Measurements from ENCODE around the gene MARCHF2. TPM values are rescaled to one million over a fixed set of nuclear protein-coding genes. Genes with fewer than 3 reads are reported as not detected.

MARCHF2 gene
- total RNA-seq, 2 donors from 2014 or later, result 165 to 294 TPM

- no peaks in the 10 kb centered on the region for H3K9me3 ChIP-seq
- TF ChIP-seq, protein P1, sequence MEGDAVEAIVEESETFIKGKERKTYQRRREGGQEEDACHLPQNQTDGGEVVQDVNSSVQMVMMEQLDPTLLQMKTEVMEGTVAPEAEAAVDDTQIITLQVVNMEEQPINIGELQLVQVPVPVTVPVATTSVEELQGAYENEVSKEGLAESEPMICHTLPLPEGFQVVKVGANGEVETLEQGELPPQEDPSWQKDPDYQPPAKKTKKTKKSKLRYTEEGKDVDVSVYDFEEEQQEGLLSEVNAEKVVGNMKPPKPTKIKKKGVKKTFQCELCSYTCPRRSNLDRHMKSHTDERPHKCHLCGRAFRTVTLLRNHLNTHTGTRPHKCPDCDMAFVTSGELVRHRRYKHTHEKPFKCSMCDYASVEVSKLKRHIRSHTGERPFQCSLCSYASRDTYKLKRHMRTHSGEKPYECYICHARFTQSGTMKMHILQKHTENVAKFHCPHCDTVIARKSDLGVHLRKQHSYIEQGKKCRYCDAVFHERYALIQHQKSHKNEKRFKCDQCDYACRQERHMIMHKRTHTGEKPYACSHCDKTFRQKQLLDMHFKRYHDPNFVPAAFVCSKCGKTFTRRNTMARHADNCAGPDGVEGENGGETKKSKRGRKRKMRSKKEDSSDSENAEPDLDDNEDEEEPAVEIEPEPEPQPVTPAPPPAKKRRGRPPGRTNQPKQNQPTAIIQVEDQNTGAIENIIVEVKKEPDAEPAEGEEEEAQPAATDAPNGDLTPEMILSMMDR (IDR thresholded peaks at IDR 0.05), result no peak
- ATAC-seq (ENCODE audit: insufficient number of reproducible peaks, low FRiP score, low read depth) (no peak), DNase-seq (ENCODE audit: low spot score) (no peak)
- peaks cover 33 to 62% of the 10 kb centered on the region in 2 donors for H3K4me1 ChIP-seq (ENCODE audit: control insufficient read depth in 1 of 2, low read depth in 2 of 2)
- H3K27me3 ChIP-seq (replicated peaks; ENCODE audit: insufficient read depth), result no peaks in the 10 kb centered on the region
- H3K4me3 ChIP-seq, result peak overlapping the region; percentile 91
- H3K36me3 ChIP-seq, result no peaks in the 10 kb centered on the region
- peak overlapping the region; percentile 100 for H3K27ac ChIP-seq
These were observed 21.7 kb upstream of the MARCHF2 start for GRCh38 chr19:8391198-8392016.

GRCh38 chr19:8392017-8392591 lies 21.0 kb upstream of the MARCHF2 start:
- Histone ChIP-seq H3K9me3 (no peaks in the 10 kb centered on the region), H3K4me1 (ENCODE audit: control insufficient read depth in 1 of 2, low read depth in 2 of 2) (peaks cover 33 to 66% of the 10 kb centered on the region in 2 donors), H3K27me3 (replicated peaks; ENCODE audit: insufficient read depth) (no peaks in the 10 kb centered on the region), H3K4me3 (peak overlapping the region; percentile 91), H3K27ac (peak overlapping the region; percentile 100), H3K36me3 (no peaks in the 10 kb centered on the region)
- ATAC-seq (ENCODE audit: insufficient number of reproducible peaks, low FRiP score, low read depth) (no peak), DNase-seq (ENCODE audit: low spot score) (no peak)
- TF ChIP-seq, protein P1 (IDR thresholded peaks at IDR 0.05), result no peak

DNA sequence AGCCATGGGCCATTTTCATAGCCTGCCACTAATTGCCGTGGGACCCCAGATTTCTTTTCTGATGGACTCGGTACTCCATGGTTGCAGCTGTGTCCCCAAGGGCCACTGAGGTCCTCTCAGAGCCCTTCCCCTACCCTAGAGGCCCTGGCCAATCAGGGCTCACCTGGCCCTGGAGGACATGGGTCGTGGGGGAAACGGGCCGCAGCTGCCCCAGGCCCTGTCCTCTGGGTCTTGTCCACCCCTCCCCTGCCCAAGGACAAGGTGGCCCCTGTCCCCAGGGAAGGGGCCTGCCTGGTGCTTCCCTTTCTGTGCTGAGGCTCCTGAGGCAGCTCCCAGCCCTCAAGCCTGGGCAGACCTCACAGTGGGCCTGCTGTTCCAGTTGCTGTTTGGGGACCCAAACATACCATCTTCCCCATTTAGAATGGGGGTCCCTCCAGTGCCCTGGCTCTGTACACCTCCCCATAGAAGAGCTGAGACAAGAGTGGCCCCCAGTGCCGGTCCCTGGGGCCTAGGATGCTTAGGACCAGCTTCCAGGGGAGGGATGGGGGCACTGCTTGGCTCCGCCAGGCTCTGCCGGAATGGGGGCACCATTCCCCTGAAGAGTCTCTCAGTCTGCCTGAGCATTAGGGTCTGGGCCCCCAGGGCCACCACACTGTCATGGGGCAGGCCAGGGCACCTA lies 19.8 kb upstream of the MARCHF2 start:
- no peaks in the 10 kb centered on the region for H3K27me3 ChIP-seq (replicated peaks; ENCODE audit: insufficient read depth)
- H3K27ac ChIP-seq, result peak overlapping the region; percentile 42 to 100
- no peaks in the 10 kb centered on the region for H3K9me3 ChIP-seq
- no peaks in the 10 kb centered on the region for H3K36me3 ChIP-seq
- DNase-seq (ENCODE audit: low spot score) (no peak), ATAC-seq (ENCODE audit: insufficient number of reproducible peaks, low FRiP score, low read depth) (no peak)
- H3K4me3 ChIP-seq, result no peak overlapping the region
- TF ChIP-seq, protein P1 (IDR thresholded peaks at IDR 0.05), result no peak
- H3K4me1 ChIP-seq (ENCODE audit: control insufficient read depth in 1 of 2, low read depth in 2 of 2), result peaks cover 33 to 75% of the 10 kb centered on the region in 2 donors

DNA sequence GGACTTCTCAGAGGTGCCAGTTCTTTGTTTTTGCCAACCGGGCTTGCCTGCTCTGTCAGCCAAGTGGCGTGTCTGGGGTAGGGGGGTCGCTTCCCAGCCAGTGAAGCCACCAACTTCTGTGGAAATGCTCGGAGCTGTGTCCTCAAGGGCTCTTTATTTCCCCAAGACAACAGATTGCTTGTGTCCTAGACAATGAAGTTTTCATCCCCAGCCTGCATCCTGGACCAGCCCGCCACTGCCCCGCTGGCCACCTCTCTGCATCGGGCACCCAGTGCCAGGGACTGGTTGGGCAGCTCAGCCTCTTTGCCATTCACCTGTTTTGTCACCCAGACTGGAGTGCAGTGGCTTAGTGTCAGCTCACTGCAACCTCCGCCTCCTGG lies 19.2 kb upstream of the MARCHF2 start:
- H3K4me3 ChIP-seq, result no peak overlapping the region
- H3K27me3 ChIP-seq (replicated peaks; ENCODE audit: insufficient read depth), result no peaks in the 10 kb centered on the region
- H3K4me1 ChIP-seq (ENCODE audit: control insufficient read depth in 1 of 2, low read depth in 2 of 2), result peaks cover 33 to 73% of the 10 kb centered on the region in 2 donors
- peak overlapping the region; percentile 42 to 100 for H3K27ac ChIP-seq
- no peak for DNase-seq (ENCODE audit: low spot score)
- TF ChIP-seq, protein P1 (IDR thresholded peaks at IDR 0.05), result no peak
- no peak for ATAC-seq (ENCODE audit: insufficient number of reproducible peaks, low FRiP score, low read depth)
- no peaks in the 10 kb centered on the region for H3K9me3 ChIP-seq
- H3K36me3 ChIP-seq, result no peaks in the 10 kb centered on the region

DNA sequence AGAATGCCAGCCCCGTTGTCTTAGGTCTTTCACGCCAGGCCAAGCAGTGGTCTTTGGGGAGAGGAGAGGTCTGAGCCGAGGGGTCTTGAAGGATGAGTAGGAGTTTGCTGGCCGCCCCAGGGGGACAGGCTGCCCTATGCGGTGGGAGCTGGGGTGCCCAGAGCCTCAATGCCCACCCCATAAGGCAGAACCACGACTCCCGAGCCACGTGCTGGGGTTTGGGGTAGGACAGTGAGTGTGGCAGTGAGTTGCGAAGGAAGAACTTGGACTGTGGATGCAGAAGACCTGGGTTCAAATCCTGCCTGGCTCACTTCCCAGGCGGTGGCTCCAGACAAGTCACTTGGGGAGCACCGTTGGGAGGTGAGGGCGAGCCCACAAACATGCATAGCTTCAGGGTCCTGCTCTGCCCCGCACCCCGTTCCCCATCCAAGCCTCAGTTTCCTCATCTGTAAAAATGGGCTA lies 17.5 kb upstream of the MARCHF2 start:
- peaks cover 5% of the 10 kb centered on the region for H3K36me3 ChIP-seq
- TF ChIP-seq, protein P1 (IDR thresholded peaks at IDR 0.05), result no peak
- no peak for DNase-seq (ENCODE audit: low spot score)
- H3K9me3 ChIP-seq, result no peaks in the 10 kb centered on the region
- no peak for ATAC-seq (ENCODE audit: insufficient number of reproducible peaks, low FRiP score, low read depth)
- peaks cover 33 to 65% of the 10 kb centered on the region in 2 donors for H3K4me1 ChIP-seq (ENCODE audit: control insufficient read depth in 1 of 2, low read depth in 2 of 2)
- no peaks in the 10 kb centered on the region for H3K27me3 ChIP-seq (replicated peaks; ENCODE audit: insufficient read depth)
- no peak overlapping the region for H3K4me3 ChIP-seq
- no peak overlapping the region for H3K27ac ChIP-seq

Measured in thoracic aorta (tissue), 2 donors.